Pericardium fibroblast (primary cell): ENCODE data around the gene ADAMTS8. TPM values are rescaled to one million over a fixed set of nuclear protein-coding genes. Genes with fewer than 3 reads are reported as not detected.

Experiments used
- total RNA-seq: library from RNA; depleted of rRNA; stranded (reverse); fragments of >200 nt; gene quantifications from 2 replicates; pipeline ENCODE4 v1.2.3, GENCODE V29; 2015

ADAMTS8 gene, protein sequence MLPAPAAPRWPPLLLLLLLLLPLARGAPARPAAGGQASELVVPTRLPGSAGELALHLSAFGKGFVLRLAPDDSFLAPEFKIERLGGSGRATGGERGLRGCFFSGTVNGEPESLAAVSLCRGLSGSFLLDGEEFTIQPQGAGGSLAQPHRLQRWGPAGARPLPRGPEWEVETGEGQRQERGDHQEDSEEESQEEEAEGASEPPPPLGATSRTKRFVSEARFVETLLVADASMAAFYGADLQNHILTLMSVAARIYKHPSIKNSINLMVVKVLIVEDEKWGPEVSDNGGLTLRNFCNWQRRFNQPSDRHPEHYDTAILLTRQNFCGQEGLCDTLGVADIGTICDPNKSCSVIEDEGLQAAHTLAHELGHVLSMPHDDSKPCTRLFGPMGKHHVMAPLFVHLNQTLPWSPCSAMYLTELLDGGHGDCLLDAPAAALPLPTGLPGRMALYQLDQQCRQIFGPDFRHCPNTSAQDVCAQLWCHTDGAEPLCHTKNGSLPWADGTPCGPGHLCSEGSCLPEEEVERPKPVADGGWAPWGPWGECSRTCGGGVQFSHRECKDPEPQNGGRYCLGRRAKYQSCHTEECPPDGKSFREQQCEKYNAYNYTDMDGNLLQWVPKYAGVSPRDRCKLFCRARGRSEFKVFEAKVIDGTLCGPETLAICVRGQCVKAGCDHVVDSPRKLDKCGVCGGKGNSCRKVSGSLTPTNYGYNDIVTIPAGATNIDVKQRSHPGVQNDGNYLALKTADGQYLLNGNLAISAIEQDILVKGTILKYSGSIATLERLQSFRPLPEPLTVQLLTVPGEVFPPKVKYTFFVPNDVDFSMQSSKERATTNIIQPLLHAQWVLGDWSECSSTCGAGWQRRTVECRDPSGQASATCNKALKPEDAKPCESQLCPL
- total RNA-seq = 0.12 TPM in 1 of 2 replicates, not detected in the other

GRCh38 chr11:130428316-130429119 is at the start of gene ADAMTS8:
Gene ADAMTS8, minus strand, starts transcription at chr11:130428609. Its CDS starts 323 bp downstream, at chr11:130428286.

GRCh38 chr11:130448416-130449309 is 20.3 kb upstream of the ADAMTS8 start, which contains the start of gene ADAMTS15:
Gene ADAMTS15, plus strand, starts transcription at chr11:130448645. Its CDS starts 329 bp downstream, at chr11:130448974.

Other genes with a start within 250 kb of the ADAMTS8 start
- 12.5 and 22.6 TPM in 2 replicates for gene ZBTB44, start 113.7 kb downstream of the ADAMTS8 start, total RNA-seq
- 51.1 and 79.0 TPM in 2 replicates for gene ADAMTS15, start 20.0 kb upstream of the ADAMTS8 start, total RNA-seq